GM23338 (cell line): Measurements from ENCODE around the gene DNASE1.

Source experiments
- CREB1 ChIP-seq: fragments of 250-450 bp; sonication (Bioruptor Pico); IDR thresholded peaks from 2 replicates; pipeline ENCODE4 v1.5.0; 2020; ENCODE audit warnings: low read depth, mild to moderate bottlenecking, moderate library complexity
- CTCF ChIP-seq, 2 experiments: fragments of 200-600 bp in 1 of 2; sonication (generic) in 1 of 2; conservative IDR thresholded peaks; 2 replicates each; pipeline versions ENCODE4 v1.5.1 to v1.6.1; 2016 to 2017; ENCODE audit warnings: antibody characterized with exemption in 2 of 2, low read depth in 2 of 2, mild to moderate bottlenecking in 2 of 2, moderate library complexity in 1 of 2
- ETS1 ChIP-seq: IDR thresholded peaks from 2 replicates; pipeline ENCODE4 v1.6.1; 2016; ENCODE audit warnings: antibody characterized with exemption
- EZH2 ChIP-seq: fragments of 200-600 bp; sonication (generic); IDR thresholded peaks from one replicate; pipeline ENCODE4 v1.8.0; 2017; ENCODE audit warnings: antibody characterized with exemption, mild to moderate bottlenecking, low read depth; ENCODE audit not compliant: unreplicated experiment
- NANOG ChIP-seq: IDR thresholded peaks from 2 replicates; pipeline ENCODE4 v1.6.1; 2016; ENCODE audit warnings: antibody characterized with exemption, borderline replicate concordance
- POLR2AphosphoS5 ChIP-seq: IDR thresholded peaks from 2 replicates; pipeline ENCODE4 v1.6.1; 2016; ENCODE audit warnings: antibody characterized with exemption, low read depth

GRCh38 chr16:3655396-3656159, 1.1 kb downstream of the DNASE1 start:
- TF ChIP-seq CTCF (conservative IDR thresholded peaks at IDR 0.05; ENCODE audit: low read depth in 2 of 2) (no peak), POLR2AphosphoS5 (no peak), ETS1 (no peak), NANOG (no peak), CREB1 (CRISPR knock-in tag) (no peak), EZH2 (no peak)
